ENCODE data around the gene VAX1. TPM values are rescaled to one million over a fixed set of nuclear protein-coding genes. Genes with fewer than 3 reads are reported as not detected.

The VAX1 gene
- total and polyA plus RNA-seq, 2 donors from 2014 or later, result not detected

DNA sequence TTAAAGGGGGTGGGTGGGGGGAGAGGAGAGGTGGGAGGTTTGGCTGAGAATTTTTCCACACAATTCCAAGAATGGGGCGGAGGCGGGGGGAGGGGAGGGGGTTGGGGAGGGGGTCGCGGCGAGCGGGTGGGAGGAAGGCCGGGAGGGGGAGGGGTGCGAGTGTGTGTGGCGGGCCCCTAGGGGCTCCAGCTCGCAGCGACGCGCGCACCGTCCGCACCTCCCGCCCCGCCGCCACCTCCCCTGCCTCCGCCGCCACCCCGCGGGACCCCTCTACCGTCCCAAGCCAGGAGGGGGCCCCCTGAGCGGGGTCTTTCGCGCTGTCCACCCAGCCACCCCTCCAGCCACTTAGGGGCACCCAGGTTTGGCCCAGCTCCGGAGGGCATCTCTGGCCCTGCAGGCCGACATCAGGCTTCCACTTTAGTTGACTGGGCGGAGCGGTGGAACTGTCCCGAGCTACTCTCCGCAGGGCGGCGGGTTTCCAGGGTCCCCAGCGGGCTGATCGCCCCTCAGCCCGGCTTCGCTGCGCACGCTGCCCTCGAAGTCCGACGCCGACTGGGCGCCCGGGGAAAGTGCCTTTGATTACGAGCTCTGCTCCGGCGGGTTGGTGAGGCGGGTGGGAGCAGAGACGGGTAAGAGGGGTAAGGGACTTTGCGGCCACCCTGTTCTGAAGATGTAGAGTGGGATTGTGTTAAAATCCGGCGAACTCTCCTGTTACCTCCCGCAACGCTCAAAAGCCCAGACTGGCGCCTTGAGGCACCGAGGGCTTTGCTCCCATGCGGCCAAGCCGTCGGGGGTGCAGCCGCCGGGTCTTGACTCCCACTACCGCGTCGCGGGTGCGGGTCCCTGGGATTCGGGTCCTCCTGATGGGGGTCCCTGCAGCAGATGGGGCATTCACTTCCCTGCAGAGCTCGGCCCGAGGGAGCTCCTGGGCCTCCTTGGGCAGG is 1.8 kb upstream of the VAX1 start:
- peaks cover 72% of the 10 kb centered on the region for H3K27me3 ChIP-seq (ENCODE audit: control insufficient read depth, insufficient read depth, low read length)
- H3K9ac ChIP-seq (ENCODE audit: low read length in 3 of 3), result no peak overlapping the region
- H3K4me3 ChIP-seq (ENCODE audit: low read length in 3 of 3), result no peak overlapping the region
- no peaks in the 10 kb centered on the region for H3K36me3 ChIP-seq (ENCODE audit: control insufficient read depth in 2 of 3, insufficient read depth in 3 of 3, low read length in 3 of 3)
- DNase-seq, result peak in 1 of 5 donors; percentile 71
- TF ChIP-seq, protein P1, sequence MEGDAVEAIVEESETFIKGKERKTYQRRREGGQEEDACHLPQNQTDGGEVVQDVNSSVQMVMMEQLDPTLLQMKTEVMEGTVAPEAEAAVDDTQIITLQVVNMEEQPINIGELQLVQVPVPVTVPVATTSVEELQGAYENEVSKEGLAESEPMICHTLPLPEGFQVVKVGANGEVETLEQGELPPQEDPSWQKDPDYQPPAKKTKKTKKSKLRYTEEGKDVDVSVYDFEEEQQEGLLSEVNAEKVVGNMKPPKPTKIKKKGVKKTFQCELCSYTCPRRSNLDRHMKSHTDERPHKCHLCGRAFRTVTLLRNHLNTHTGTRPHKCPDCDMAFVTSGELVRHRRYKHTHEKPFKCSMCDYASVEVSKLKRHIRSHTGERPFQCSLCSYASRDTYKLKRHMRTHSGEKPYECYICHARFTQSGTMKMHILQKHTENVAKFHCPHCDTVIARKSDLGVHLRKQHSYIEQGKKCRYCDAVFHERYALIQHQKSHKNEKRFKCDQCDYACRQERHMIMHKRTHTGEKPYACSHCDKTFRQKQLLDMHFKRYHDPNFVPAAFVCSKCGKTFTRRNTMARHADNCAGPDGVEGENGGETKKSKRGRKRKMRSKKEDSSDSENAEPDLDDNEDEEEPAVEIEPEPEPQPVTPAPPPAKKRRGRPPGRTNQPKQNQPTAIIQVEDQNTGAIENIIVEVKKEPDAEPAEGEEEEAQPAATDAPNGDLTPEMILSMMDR (IDR thresholded peaks at IDR 0.05; ENCODE audit: borderline replicate concordance, extremely low read depth, insufficient read depth), result no peak
- H3K9me3 ChIP-seq (ENCODE audit: control insufficient read depth in 2 of 3, insufficient read depth in 1 of 3, low read length in 3 of 3), result peaks cover 0 to 5% (median 3%) of the 10 kb centered on the region in 3 donors
- H3K27ac ChIP-seq (ENCODE audit: low read depth in 2 of 2, low read length in 2 of 2), result no peak overlapping the region
- intact Hi-C loops (cut with DNase I), result no loop called here
- H3K4me1 ChIP-seq (ENCODE audit: control insufficient read depth in 2 of 3, insufficient read depth in 2 of 3, low read depth in 1 of 3, low read length in 3 of 3), result peaks cover 0 to 9% (median 4%) of the 10 kb centered on the region in 3 donors
- FAIRE-seq, result no peak

DNA sequence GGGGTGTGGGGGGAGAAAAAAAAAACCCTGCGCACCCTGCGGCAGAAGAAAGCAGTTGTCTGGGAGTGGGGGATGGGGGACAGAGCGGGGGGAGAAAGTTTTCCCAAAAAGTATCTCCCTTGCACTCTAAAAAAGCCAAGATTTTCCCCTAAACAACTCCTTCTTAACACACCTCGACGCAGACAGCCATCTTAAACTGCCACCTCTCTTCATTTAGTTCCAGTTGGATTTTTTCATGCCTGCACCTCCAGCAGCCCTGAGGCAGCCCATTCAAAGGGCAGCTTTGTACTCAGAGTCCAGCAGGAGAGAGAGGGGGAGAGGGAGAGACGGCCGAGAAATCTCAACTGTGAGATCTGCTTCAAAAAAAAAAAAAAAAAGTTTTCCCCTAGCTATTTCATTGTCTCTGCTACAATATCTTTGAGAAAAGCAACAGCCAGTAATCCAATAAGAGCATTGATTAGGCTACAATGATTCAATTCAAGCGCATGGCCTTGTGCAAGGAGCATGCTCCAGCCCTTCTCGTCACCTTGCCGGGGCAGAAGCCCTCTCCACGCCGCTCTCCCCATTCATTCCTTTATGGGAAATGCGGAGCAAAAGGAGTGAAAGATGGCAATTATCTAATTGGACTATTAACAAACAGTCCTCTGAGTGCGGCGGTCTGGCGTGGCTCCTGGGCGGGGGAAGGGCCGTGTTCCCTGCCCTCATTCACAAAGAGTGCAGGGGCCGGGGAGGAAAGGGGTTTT is 939 bp upstream of the VAX1 start:
- Histone ChIP-seq H3K4me1 (ENCODE audit: control insufficient read depth in 2 of 3, insufficient read depth in 2 of 3, low read depth in 1 of 3, low read length in 3 of 3) (peaks cover 0 to 9% (median 4%) of the 10 kb centered on the region in 3 donors), H3K4me3 (ENCODE audit: low read length in 3 of 3) (no peak overlapping the region), H3K27ac (ENCODE audit: low read depth in 2 of 2, low read length in 2 of 2) (no peak overlapping the region), H3K9ac (ENCODE audit: low read length in 3 of 3) (no peak overlapping the region), H3K9me3 (ENCODE audit: control insufficient read depth in 2 of 3, insufficient read depth in 1 of 3, low read length in 3 of 3) (no peaks in the 10 kb centered on the region), H3K36me3 (ENCODE audit: control insufficient read depth in 2 of 3, insufficient read depth in 3 of 3, low read length in 3 of 3) (no peaks in the 10 kb centered on the region), H3K27me3 (ENCODE audit: control insufficient read depth, insufficient read depth, low read length) (peaks cover 64% of the 10 kb centered on the region)
- DNase-seq, result peak in 1 of 5 donors; percentile 67
- intact Hi-C loops (cut with DNase I), result no loop called here
- TF ChIP-seq, protein P1 (IDR thresholded peaks at IDR 0.05; ENCODE audit: borderline replicate concordance, extremely low read depth, insufficient read depth), result no peak
- no peak for FAIRE-seq

DNA sequence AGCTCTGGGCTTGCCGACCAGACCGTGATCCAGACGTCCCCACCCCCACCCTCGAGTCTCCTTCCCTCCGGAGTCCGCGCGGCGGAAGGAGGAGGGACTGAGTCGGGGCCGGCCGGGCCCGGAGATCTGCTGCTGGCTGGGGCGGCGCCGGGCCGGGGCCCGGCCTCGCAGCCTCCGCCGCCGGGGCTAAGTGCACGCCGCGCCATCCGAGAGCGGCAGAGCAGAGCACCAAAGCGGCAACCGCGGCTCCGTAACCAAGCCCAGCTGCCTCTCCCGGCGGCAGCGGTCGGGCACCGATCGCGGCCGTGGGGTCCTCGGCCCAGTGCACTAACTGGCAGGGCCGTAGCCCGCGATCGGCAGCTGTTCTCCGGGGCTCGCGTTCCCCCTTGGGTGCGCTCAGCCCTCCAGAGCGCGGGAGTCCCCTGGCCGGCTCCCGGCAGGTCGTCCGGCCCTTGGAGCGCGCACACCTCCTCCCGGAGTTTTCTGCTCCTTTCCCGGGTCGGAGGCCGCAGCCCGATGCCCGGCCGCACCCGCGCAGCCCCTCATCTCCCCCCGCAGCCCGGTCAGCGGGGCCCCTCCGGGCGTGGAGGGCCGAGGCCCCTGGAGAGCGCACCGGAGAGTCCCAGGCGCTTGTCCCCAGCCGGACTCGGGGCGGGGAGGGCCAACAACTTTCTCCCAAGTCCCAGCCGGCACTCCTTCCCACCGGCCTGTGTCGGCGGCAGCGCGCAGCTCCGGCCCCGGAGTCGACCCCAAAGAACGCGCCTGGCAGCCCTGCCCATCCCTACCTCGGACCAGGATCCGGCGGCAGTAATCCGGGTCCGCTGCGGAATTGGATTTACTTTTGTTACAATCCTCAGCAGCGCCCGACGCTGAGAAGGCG is 799 bp downstream of the VAX1 start:
- DNase-seq, result peak; percentile 51 to 75 (median 71)
- Histone ChIP-seq H3K27me3 (ENCODE audit: control insufficient read depth, insufficient read depth, low read length) (peaks cover 64% of the 10 kb centered on the region), H3K27ac (ENCODE audit: low read depth in 2 of 2, low read length in 2 of 2) (no peak overlapping the region), H3K36me3 (ENCODE audit: control insufficient read depth in 2 of 3, insufficient read depth in 3 of 3, low read length in 3 of 3) (no peaks in the 10 kb centered on the region), H3K4me3 (ENCODE audit: low read length in 3 of 3) (no peak overlapping the region), H3K4me1 (ENCODE audit: control insufficient read depth in 2 of 3, insufficient read depth in 2 of 3, low read depth in 1 of 3, low read length in 3 of 3) (peaks cover 0 to 10% (median 9%) of the 10 kb centered on the region in 3 donors), H3K9ac (ENCODE audit: low read length in 3 of 3) (no peak overlapping the region), H3K9me3 (ENCODE audit: control insufficient read depth in 2 of 3, insufficient read depth in 1 of 3, low read length in 3 of 3) (no peaks in the 10 kb centered on the region)
- intact Hi-C loops (cut with DNase I), result no loop called here
- FAIRE-seq, result no peak
- TF ChIP-seq, protein P1 (IDR thresholded peaks at IDR 0.05; ENCODE audit: borderline replicate concordance, extremely low read depth, insufficient read depth), result no peak
